Activated CD8-positive, alpha-beta memory T cell treated with anti-CD3 and anti-CD28 coated beads, Interleukin-2, amount 50 U/mL, for 48 hours (primary cell): ENCODE results near the gene ARAP1.

Experiments used
- DNase-seq: peaks from one replicate; pipeline ENCODE4 v3.0.0-alpha.2; 2020

ARAP1 gene

DNA sequence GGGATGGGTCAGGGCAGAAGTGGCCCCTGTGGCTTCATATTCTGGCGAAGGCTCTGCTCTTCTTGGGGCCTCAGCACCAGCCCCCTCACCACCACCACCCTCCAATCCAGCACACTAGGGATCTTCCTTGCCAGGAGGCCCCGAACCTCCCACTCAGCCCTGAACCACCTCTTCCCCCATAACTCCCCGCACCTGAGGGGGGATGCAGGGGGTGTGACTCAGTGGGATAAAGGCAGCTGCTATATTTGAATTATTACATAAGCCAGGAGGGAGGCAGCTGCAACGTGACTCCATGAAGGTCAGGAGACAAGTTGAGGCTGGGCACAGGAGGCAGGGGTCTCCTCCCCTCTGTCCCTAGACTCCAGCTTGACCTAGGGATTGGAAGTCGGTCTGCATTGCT is 72.3 kb downstream of the ARAP1 start:
- DNase-seq, result no peak

- DNase-seq, result no peak
Observed at GRCh38 chr11:72678524-72678923, 73.7 kb downstream of the ARAP1 start.

DNA sequence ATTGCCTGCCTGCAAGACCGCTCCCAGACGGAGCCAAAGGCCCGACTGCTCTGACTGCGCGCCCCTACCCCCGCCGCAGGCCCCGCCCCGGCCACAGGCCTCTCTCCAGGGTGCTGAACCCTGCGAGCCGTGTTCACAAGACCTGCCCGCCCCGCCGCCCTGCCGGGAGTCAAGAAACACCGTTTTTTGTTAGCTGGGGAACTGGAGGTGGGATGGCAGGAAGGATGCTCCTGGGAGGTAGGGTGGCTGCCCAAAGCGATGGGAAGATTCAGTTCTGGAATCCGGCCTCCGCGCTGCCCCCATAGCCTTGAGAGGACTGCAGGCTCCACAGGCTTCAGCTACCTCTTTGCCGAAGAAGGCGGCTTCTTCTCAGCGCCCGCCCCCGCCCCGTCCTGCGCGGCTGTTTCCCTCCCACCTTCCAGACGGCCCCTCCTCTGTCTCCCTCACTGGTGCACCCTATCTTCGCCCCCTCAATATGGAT is 75.3 kb downstream of the ARAP1 start:
- DNase-seq, result peak; percentile 85

DNA sequence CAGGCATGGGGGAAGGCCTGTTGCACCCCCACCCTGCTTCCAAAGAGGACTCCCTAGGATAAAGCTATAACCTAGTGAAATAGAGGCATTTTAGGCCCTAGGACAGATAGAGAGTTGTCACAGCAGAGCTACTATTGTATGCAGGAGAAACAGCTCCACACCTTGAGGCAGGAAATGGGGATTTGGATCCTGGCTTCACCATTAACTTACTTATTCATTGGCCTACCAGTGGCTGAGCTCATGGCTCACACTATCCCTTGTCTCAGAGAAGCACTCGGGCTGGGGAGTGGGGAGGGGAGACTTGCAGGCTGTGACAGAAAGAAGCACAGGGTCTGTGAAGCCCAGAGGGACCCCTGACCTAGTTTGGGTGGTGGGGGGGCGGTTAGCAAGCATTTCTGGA is 77.0 kb downstream of the ARAP1 start:
- no peak for DNase-seq

GRCh38 chr11:72673943-72674828 is 78.0 kb downstream of the ARAP1 start, which contains the start of gene PDE2A:
Gene PDE2A, minus strand, starts transcription at chr11:72674422. Its CDS starts 215 bp downstream, at chr11:72674207.
- DNase-seq, result no peak

- DNase-seq, result no peak
Observed at GRCh38 chr11:72673284-72673942, 78.8 kb downstream of the ARAP1 start.

- no peak for DNase-seq
Observed at GRCh38 chr11:72672597-72673238, 79.5 kb downstream of the ARAP1 start.

DNA sequence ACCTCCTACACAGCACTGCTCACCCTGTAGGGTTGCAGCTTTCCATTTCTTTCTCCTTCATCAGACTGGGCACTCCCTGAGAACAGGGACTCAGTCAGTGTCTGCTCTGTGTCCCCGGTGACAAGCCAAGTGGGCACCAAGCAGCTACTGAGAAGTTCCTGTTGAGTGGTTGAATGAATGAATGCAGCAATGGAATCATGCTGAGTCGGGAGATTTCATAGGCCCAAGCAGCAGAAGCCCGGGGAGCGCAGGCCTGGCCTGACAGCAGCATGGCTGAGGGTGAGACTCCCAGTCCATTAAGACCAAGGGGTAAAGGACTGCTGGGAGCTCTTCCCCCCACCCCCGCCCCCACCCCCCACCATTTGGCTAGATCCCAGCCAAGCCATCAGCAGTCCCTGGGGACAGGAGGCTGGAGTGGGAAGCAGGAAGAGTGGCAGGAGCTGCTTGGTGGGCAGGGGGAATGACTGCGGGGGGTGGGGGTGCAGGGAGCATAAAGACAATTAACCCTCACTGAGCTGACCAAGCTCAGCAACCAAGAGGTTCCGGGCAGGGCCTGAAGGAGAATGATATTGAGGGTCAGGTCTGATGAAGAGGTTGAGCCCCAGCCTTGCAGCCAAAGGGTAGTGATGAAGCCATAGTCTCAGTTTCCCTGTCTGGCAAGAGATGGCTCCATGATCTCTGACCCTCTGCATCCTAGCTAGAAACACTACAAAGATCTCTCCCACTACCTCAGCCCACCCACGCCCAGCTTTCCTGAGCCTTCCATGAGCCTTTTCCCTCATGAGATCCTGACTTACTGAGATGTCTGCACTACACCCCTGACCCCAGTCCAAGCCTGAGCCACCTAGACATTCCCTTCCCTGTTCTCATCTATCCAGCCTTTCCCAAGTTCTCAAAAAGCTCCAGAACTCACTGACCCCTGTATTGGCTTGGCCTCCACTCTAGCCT is 80.8 kb downstream of the ARAP1 start:
- no peak for DNase-seq

- DNase-seq, result no peak
Observed at GRCh38 chr11:72670041-72670440, 82.2 kb downstream of the ARAP1 start.

GRCh38 chr11:72669527-72669926 is 82.7 kb downstream of the ARAP1 start:
- no peak for DNase-seq

DNA sequence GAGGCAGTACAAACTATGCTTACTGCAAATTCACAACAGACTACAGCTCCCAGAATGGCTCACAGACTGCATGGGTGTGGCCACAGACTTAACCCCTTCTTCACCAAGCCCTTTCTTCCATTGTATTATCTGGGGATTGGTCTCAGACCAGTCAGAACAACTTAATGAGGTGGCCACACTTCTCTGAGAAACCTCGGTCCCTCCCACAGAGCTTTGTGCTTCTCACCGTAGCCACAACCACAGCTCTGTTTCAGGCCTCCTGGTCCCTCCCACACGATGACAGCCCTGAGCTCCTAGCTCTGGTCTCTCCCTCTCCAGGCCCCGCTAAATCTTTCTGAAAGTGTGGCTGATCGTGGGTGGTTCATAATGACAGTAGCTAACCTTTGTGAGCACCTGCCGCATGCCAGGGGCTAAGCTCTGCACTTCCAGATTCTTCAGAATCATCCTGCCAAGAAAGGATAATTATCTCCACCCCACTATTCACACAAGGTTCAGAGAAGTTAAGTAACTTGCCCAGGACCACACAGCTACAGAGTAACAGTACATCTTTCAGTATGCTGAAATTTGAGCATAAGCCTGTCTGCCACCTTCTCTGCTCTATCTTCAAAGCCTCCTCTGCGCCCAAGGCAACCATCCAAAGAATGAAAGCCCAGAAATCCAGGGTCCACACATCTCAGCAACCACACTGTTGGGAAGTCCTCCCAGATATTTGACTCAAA is 83.4 kb downstream of the ARAP1 start:
- peak; percentile 80 for DNase-seq

DNA sequence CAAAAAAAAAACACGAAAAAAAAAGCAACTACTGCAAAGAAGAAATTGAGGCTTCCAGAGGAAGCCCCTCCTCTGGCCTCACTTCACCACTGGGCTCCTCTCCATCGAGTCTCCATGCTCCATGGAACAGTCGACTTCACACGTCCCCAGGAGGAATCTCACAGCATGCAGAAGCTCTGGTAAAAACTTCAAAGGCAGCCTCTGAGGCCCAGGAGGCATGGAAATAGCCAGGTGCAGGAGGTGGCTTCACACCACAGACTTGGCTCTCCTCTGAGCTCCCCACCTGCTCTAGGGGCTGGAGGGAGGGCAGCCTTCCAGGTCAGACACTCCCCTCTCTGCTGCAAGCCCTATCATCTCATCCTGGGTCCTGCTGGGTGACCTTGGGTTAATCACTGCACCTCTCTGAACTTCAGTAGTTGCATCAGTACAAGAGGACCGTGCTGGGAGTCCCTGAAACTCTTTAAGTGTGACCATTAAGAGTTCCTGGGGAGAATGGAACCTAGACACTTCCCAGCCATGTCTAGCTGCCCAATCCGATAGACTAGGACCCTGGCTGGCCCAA is 86.2 kb downstream of the ARAP1 start:
- DNase-seq, result no peak

GRCh38 chr11:72662036-72662435 is 90.2 kb downstream of the ARAP1 start:
- no peak for DNase-seq

- DNase-seq, result no peak
Observed at GRCh38 chr11:72661486-72661885, 90.7 kb downstream of the ARAP1 start.

DNA sequence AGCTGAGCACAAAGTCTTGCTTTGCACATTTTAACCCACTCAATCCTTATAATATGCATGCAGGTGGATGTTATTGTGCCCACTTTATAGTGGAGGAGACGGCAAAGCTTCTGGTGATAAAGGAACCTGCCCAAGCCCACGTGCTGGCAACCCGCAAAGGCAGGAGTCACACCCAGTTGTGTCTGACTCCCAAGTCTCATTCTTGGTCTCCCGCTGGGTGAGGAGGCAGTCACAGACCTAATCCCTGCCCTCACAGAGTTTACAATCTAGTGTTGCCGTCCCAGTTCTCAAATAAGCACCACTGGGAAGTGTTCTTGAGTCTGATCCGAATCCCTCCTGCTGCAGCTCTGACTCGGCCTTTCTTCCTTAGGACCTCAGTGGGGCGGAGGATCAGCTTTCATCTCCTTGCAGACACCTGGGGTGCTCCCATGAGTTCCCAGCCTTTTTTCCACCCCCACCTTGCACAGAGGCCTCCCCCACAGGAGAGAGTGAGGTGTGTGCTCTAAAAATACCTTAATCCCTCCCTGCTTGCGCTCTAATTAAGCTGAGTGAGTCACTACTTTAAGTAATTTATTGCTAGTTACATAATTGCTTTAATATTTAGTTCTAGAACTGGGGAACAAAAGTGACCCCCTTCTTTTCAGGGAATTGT is 93.1 kb downstream of the ARAP1 start:
- DNase-seq, result no peak

GRCh38 chr11:72657411-72658100 is 94.7 kb downstream of the ARAP1 start:
- no peak for DNase-seq

- no peak for DNase-seq
Observed at GRCh38 chr11:72655896-72656464, 96.2 kb downstream of the ARAP1 start.

- DNase-seq, result no peak
Observed at GRCh38 chr11:72655014-72655413, 97.2 kb downstream of the ARAP1 start.

- no peak for DNase-seq
Observed at GRCh38 chr11:72653649-72654048, 98.6 kb downstream of the ARAP1 start.
